Esophagus squamous epithelium (tissue), 5 donors: Measurements from ENCODE around the gene GSK3A. TPM values are rescaled to one million over a fixed set of nuclear protein-coding genes. Genes with fewer than 3 reads are reported as not detected.
"Not testable (repeated sequence)": the region's sequence is repeated elsewhere in the genome, so short reads cannot be mapped to it uniquely, and the experiment has no call there.

Source experiments
- DNase-seq: peaks from one replicate; lab custom pipeline; 2025; lab: John Stamatoyannopoulos, UW
- H3K27ac ChIP-seq, 4 donors: fragments of 200-600 bp; sonication (generic); one replicate each; pipeline ENCODE4 v1.5.1; 2016 to 2019; ENCODE audit warnings: mild to moderate bottlenecking in 1 of 4
- H3K27me3 ChIP-seq, 4 donors: fragments of 200-600 bp; sonication (generic); 1 replicate in 3 of 4; 2 replicates in 1 of 4; pipeline versions ENCODE4 v1.5.1 to v1.6.0; 2017 to 2021; ENCODE audit warnings: antibody characterized with exemption in 1 of 4
- H3K36me3 ChIP-seq, 3 donors: fragments of 200-600 bp; sonication (generic); one replicate each; pipeline ENCODE4 v1.5.1; 2016 to 2019
- H3K4me1 ChIP-seq, 3 donors: fragments of 200-600 bp; sonication (generic); one replicate each; pipeline ENCODE4 v1.5.1; 2017 to 2019
- H3K4me3 ChIP-seq, 4 donors: fragments of 200-600 bp; sonication (generic); 1 replicate in 3 of 4; 2 replicates in 1 of 4; pipeline ENCODE4 v1.5.1; 2016 to 2019; ENCODE audit warnings: mild to moderate bottlenecking in 2 of 4, moderate library complexity in 1 of 4
- H3K9me3 ChIP-seq, 3 donors: fragments of 200-600 bp; sonication (generic); one replicate each; pipeline ENCODE4 v1.5.1; 2016 to 2019
- POLR2A ChIP-seq, 4 donors: fragments of 450-650 bp; IDR thresholded peaks; one replicate each; pipeline ENCODE4 v1.6.1; 2017; ENCODE audit warnings: antibody characterized with exemption in 4 of 4, mild to moderate bottlenecking in 4 of 4, moderate library complexity in 3 of 4
- WGBS, 2 donors: methylation state at CpG; one replicate each; pipeline ENCODE4 v1.1.5; 2018; 5-methylcytosine and 5-hydroxymethylcytosine counted together
- intact Hi-C: fragments of 100-400 bp; cut with DNase I; formaldehyde crosslinking; loops from one replicate; pipeline ENCODE4 v1.15.0; 2022
- total RNA-seq, 4 donors: library from RNA; depleted of rRNA; stranded (reverse); fragments of >200 nt; gene quantifications; one replicate each; pipeline ENCODE4 v1.1.0, GENCODE V29; 2016
- TF ChIP-seq, protein P1 (sequence below), 6 experiments: fragments of 450-650 bp in 4 of 6; fragments of 200-600 bp in 2 of 6; sonication (generic) in 2 of 6; IDR thresholded peaks; one replicate each; pipeline ENCODE4 v1.5.1; 2016 to 2019; ENCODE audit warnings: antibody characterized with exemption in 6 of 6, mild to moderate bottlenecking in 4 of 6, moderate library complexity in 4 of 6
- donor health status: DM: yes; HTN: yes; CAD: no.

GSK3A gene
- total RNA-seq, 4 donors from 2014 or later, result 15.9 to 29.6 (median 26.5) TPM

DNA sequence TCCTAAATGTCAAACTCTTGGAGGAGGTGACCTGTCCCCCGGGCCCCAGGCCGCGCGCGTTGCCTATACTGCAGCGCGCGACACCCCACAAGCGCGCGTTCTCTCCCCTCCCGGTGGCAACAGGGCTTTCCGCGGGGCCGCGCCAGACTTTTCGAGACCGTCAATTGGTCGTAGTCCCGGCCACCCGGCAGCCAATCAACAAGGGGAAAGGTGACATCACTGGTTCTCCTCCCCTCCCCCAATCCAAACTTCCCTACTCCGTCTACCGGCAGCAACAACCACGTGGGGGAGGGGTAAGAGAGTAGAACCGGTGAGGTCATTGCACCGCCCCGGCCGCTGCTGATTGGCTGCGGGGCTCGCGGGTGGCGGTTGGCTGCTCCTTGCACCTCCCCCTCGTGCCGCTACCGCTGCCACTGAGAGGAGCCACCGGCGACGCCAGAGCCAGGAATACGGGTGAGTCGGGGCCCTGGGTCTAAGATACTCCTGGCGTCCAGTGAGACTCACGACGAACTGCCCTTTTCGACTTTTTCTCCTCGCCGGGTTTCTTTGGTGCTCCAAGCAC, 25.8 kb upstream of the GSK3A start:
- peak overlapping the region; percentile 97 to 100 (median 98) for H3K27ac ChIP-seq
- H3K4me1 ChIP-seq, result peaks cover 22 to 41% (median 28%) of the 10 kb centered on the region in 3 donors
- intact Hi-C loops, result no loop called here
- H3K36me3 ChIP-seq, result peaks cover 13 to 17% (median 14%) of the 10 kb centered on the region in 3 donors
- peak overlapping the region; percentile 61 to 98 (median 70) for H3K4me3 ChIP-seq
- WGBS, 2 donors, result 0% methylated on average over 15 to 29 of the region's 46 CpGs
- H3K9me3 ChIP-seq, result no peaks in the 10 kb centered on the region
- peak in 3 of 4 donors; percentile 59 to 96 (median 92) for TF ChIP-seq POLR2A (IDR thresholded peaks at IDR 0.05)
- TF ChIP-seq, protein P1, sequence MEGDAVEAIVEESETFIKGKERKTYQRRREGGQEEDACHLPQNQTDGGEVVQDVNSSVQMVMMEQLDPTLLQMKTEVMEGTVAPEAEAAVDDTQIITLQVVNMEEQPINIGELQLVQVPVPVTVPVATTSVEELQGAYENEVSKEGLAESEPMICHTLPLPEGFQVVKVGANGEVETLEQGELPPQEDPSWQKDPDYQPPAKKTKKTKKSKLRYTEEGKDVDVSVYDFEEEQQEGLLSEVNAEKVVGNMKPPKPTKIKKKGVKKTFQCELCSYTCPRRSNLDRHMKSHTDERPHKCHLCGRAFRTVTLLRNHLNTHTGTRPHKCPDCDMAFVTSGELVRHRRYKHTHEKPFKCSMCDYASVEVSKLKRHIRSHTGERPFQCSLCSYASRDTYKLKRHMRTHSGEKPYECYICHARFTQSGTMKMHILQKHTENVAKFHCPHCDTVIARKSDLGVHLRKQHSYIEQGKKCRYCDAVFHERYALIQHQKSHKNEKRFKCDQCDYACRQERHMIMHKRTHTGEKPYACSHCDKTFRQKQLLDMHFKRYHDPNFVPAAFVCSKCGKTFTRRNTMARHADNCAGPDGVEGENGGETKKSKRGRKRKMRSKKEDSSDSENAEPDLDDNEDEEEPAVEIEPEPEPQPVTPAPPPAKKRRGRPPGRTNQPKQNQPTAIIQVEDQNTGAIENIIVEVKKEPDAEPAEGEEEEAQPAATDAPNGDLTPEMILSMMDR (IDR thresholded peaks at IDR 0.05), result peak in 3 of 6 experiments; percentile 4 to 17 (median 15)
- DNase-seq, result peak; percentile 99
- no peaks in the 10 kb centered on the region for H3K27me3 ChIP-seq

DNA sequence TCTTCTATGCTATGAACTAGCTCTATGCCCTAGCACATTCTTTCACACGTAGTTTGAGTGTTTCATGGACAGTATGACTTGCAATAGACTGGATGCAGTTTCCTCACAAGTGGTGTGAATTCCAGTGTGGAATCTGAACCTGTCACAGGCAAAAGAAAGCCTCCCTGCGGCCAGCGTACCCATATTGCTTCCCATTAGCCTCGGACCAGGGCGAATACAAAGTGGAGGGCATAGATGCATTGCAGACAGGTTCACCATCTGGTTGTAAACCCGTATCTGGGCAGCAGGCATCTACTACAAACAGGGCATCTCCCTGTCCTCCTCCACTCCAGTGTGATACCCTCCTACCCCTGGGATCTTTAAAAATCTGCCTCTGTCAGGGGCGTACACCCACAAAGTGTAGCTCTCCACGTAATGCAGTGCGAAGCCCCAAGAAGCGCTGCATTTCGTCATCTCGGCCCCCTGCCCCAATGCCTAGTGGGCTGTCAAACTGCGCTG, 25.3 kb upstream of the GSK3A start:
- TF ChIP-seq POLR2A (IDR thresholded peaks at IDR 0.05), result no peak
- TF ChIP-seq, protein P1 (IDR thresholded peaks at IDR 0.05), result peak in 1 of 6 experiments; percentile 10
- Histone ChIP-seq H3K27ac (peak overlapping the region; percentile 97 to 100 (median 98)), H3K27me3 (no peaks in the 10 kb centered on the region), H3K36me3 (peaks cover 9 to 11% (median 9%) of the 10 kb centered on the region in 3 donors), H3K4me3 (peak overlapping the region; percentile 61 to 98 (median 70)), H3K4me1 (peaks cover 22 to 41% (median 28%) of the 10 kb centered on the region in 3 donors), H3K9me3 (no peaks in the 10 kb centered on the region)
- 6 to 11% methylated on average over 12 to 13 of the region's 13 CpGs for WGBS, 2 donors
- no peak for DNase-seq
- intact Hi-C loops, result no loop called here

DNA sequence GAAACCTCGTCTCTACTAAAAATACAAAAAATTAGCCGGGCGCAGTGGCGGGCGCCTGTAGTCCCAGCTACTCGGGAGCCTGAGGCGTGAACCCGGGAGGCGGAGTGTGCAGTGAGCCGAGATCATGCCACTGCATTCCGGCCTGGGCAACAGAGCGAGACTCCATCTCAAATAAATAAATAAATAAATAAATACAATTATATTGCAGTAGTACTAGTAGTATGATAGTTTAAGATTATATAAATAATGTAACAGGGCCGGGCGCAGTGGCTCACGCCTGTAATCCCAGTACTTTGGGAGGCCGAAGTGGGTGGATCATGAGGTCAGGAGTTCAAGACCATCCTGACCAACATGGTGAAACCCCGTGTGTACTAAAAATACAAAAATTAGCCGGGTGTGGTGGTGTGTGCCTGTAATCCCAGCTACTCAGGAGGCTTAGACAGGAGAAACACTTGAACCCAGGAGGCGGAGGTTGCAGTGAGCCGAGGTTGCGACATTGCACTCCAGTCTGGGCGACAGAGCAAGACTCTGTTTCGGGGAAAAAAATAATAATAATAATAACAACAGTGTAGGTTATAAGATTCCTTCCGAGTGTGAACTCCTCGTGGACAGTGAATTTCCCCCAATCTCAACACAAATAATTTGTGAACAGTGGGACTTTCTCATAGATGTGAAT, 24.7 kb upstream of the GSK3A start:
- Histone ChIP-seq H3K4me1 (peaks cover 22 to 35% (median 28%) of the 10 kb centered on the region in 3 donors), H3K27ac (peak overlapping the region in 1 of 4 donors; percentile 99)
- intact Hi-C loops, H3K9me3 ChIP-seq, H3K27me3 ChIP-seq, DNase-seq, H3K4me3 ChIP-seq, H3K36me3 ChIP-seq: not testable (repeated sequence)
- 88 to 91% methylated on average over 24 to 25 of the region's 25 CpGs for WGBS, 2 donors

DNA sequence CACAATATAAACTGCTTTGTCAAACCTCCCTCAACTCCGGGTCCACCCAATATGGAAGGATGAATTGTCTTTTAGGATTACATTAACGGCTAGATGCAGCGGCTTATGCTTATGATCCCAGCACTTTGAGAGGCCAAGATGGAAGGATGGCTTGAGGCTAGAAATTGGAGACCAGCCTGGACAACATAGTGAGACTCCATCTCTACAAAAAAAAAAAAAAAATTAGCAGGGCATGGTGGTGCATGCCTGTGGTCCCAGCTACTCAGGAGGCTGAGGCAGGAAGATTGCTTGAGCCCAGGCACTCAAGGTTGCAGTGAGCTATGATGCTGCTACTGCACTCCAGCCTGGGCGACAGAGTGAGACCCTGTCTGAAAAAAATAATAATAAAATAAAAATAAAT, 23.7 kb upstream of the GSK3A start:
- H3K27me3 ChIP-seq, DNase-seq, H3K27ac ChIP-seq, H3K36me3 ChIP-seq, H3K9me3 ChIP-seq, H3K4me3 ChIP-seq, intact Hi-C loops: not testable (repeated sequence)
- 75 to 95% methylated on average over 2 to 4 of the region's 4 CpGs for WGBS, 2 donors
- peaks cover 19 to 26% (median 20%) of the 10 kb centered on the region in 3 donors for H3K4me1 ChIP-seq

DNA sequence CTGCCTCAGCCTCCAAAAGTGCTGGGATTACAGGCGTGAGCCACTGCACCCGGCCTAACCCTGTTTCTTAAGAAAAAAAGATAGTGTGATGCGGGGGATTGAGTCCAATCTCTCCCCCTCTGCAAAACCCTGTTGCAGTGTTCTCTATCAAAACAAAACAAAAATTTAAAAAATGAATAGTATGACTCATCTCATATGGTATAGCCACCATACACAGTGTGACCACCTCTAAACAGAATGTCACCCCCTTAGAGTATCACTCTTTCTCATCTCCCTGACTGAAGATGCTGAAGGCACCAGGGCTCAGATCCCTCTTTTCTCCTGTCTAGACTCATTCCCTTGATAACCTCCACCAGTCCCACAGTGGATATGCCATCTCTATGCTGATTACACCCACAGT, 19.4 kb upstream of the GSK3A start:
- Histone ChIP-seq H3K9me3 (no peaks in the 10 kb centered on the region), H3K4me3 (no peak overlapping the region), H3K4me1 (peaks cover 0 to 4% (median under 1%) of the 10 kb centered on the region in 3 donors), H3K36me3 (no peaks in the 10 kb centered on the region), H3K27ac (no peak overlapping the region), H3K27me3 (no peaks in the 10 kb centered on the region)
- TF ChIP-seq, protein P1 (IDR thresholded peaks at IDR 0.05), result no peak
- no peak for TF ChIP-seq POLR2A (IDR thresholded peaks at IDR 0.05)
- no peak for DNase-seq
- intact Hi-C loops, result no loop called here
- WGBS, 2 donors, result 93 to 94% methylated on average over 3 of the region's 3 CpGs

DNA sequence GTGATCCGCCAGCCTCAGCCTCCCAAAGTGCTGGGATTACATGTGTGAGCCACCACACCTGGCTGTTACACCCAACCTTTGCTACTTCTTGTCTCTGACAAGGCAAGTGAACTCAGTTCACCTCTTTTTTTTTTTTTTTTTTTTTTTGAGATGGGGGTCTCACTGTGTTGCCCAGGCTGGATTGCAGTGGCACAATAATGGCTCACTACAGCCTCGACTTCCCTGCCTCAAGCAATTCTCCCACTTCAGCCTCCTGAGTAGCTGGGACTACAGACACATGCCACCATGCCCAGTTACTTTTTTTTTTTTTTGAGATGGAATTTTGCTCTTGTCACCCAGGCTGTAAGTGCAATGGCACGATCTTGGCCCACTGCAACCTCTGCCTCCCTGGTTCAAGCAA, 15.4 kb upstream of the GSK3A start:
- H3K27me3 ChIP-seq, H3K27ac ChIP-seq, H3K9me3 ChIP-seq, intact Hi-C loops, H3K36me3 ChIP-seq, H3K4me3 ChIP-seq, DNase-seq: not testable (repeated sequence)
- WGBS, 2 donors, result 81 to 83% methylated on average over 3 of the region's 3 CpGs
- H3K4me1 ChIP-seq, result peaks cover 2 to 28% (median 16%) of the 10 kb centered on the region in 3 donors
